Activated CD4-positive, alpha-beta T cell treated with anti-CD3 and anti-CD28 coated beads for 48 hours (primary cell): ENCODE measurements around the gene KNTC1.
"Not testable (repeated sequence)": the region's sequence is repeated elsewhere in the genome, so short reads cannot be mapped to it uniquely, and the experiment has no call there.

Source experiments
- DNase-seq: peaks from one replicate; pipeline ENCODE4 v3.0.0-alpha.2; 2020

The KNTC1 gene

DNA sequence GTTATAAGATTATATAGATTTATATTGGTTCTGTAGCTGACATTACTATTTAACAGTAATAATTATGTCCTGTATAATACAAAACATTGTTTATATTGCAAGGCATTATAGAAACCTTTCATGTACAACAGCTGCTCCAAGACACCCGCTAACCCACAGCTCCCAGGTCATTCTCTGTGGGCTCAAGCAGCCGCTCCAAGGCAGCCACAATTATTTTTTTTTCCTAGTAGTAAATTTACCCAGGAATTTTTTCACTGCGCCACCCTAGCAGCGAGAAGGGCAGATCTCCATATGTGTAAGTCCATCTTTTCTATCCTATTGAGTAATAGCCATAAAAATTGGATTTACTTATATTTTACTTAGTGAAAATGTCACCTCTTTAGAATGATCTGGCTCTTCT, 36.3 kb downstream of the KNTC1 start:
- DNase-seq, result no peak

DNA sequence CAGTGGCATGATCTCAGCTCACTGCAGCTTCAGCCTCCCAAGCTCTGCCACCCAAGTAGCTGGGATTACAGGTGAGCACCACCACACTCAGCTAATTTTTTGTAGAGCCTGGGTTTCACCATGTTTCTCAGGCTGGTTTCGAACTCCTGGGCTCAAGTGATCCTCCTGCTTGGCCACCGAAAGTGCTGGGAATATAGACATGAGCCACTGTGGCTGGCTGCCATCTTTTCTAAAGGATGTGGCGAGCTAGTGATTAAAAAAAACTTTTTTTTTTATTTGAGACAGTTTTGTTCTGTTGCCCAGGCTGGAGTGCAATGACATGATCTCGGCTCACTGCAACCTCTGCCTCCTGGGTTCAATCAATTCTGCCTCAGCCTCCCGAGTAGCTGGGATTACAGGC, 39.8 kb downstream of the KNTC1 start:
- DNase-seq, result not testable (repeated sequence)

DNA sequence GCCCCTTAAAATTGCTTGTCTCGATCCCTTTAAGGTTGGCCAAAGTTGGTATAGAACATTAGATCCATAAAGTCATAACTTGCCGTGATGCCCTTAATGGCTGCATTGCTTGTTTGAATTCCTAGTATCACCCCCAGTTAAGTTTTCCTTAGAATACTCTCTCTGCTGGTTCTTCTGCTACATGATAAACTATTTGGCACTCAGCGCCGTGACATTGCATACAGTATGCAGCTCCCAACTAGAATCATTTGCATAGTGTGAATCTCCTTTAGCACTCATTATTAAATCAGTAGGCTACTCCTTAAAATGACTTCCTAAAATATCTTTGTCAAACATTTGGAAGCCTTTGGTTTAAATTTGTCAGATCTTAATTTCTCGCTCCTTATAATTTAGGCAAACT, 42.2 kb downstream of the KNTC1 start:
- DNase-seq, result no peak

DNA sequence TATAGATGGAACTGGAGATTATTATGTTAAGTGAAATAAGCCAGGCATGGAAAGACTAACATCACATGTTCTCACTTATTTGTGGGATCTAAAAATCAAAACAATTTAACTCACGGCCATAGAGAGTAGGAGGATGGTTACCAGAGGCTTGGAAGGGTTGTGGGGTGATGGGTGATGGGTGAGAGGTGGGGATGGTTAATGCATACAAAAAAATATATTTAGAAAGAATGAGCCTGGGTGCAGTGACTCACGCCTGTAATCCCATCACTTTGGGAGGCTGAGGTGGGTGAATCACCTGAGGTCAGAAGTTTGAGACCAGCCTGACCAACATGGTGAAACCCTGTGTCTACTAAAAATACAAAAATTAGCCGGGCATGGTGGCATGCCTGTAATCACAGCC, 43.0 kb downstream of the KNTC1 start:
- not testable (repeated sequence) for DNase-seq

DNA sequence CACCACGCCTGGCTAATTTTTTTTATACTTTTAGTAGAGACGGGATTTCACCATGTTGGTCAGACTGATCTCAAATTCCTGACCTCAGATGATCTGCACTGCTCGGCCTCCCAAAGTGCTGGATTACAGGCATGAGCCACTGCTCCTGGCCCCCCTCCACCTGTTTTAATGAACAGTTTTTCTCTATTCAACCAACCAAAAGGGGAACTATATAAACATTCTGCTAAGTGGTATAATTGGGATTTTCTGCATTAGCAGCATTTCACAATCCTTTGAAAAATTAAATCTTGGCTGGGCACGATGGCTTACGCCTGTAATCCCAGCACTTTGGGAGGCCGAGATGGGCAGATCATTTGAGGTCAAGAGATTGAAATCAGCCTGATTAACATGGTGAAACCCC, 44.8 kb downstream of the KNTC1 start:
- DNase-seq, result no peak

DNA sequence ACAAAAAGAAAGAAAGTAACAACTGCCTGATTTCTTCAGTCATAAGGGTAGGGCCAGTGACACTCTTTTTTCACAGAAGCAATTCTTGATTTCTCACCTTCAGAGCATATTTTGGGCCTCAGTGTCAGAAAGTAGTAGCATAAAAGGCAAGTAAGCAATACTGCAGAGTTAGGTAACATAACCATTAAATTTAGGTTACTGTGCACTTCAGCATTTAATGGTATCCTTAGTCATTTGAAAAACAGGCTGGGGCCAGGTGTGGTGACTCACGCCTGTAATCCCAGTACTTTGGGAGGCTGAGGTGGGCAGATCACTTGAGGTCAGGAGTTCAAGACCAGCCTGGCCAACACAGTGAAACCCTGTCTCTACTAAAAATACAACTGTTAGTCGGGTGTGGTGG, 56.2 kb downstream of the KNTC1 start:
- not testable (repeated sequence) for DNase-seq

DNA sequence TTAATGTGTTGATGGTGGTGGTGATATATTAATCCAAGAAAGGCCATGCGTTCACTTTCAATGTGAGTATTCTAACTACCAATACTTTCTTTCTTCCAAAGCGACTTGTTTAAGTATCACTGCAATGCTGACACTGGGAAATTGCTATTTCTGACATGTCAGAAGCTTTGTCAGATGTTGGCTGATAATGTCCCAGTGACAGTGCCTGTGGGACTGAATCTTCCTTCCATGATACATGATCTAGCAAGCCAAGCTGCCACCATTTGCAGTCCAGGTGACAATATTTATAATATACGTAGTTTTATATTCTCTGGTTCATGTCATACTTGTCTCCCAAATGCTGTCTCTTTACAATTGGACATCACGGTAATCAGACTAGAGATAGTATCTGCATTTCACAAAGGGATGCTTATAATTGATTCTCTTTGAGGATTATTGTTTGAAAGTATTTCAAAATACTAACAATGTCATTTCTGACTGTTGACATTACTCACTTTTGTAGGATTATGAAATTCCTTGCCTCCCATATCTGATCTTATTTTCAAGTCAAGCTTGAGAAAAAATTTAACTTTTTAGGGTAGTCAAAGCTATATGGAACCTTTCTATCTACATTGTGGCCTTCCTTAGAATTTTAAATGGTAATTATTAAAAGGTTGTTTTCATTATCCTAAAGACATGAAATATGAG, 57.3 kb downstream of the KNTC1 start:
- no peak for DNase-seq

DNA sequence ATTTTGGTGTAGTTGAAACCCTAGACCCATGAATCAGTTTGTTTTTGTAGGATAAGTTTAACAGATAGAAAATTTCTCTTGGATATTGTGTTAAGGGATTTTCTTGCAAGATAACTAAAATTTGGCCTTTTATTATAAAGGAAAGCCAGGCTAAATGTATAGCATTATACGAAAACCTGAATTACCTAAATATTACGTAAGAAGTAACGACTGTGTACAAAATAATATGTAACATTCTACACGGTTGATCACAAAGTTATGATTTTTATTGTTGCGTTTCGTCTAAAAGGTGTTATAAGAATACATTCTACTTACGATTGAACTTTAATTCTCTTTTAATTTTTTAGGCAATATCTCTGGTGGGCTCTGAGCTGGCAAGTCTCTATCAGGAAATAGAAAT, 63.9 kb downstream of the KNTC1 start:
- DNase-seq, result no peak

DNA sequence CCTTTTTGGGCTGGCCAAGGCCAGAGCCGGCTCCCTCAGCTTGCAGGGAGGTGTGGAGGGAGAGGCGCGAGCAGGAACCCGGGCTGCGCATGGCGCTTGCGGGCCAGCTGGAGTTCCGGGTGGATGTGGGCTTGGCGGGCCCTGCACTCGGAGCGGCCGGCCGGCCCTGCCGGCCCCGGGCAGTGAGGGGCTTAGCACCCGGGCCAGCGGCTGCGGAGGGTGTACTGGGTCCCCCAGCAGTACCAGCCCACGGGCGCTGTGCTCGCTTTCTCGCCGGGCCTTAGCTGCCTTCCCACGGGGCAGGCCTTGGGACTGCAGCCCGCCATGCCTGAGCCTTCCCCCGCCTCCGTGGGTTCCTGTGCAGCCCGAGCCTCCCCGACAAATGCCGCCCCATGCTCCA, 64.9 kb downstream of the KNTC1 start:
- DNase-seq, result not testable (repeated sequence)

DNA sequence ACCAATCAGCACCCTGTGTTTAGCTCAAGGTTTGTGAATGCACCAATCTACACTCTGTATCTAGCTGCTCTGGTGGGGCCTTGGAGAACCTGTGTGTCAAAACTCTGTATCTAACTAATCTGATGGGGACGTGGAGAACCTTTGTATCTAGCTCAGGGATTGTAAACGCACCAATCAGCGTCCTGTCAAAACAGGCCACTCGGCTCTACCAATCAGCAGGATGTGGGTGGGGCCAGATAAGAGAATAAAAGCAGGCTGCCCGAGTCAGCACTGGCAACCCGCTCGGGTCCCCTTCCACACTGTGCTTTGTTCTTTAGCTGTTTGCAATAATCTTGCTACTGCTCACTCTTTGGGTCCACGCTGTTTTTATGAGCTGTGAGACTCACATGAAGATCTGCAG, 65.5 kb downstream of the KNTC1 start:
- DNase-seq, result not testable (repeated sequence)

DNA sequence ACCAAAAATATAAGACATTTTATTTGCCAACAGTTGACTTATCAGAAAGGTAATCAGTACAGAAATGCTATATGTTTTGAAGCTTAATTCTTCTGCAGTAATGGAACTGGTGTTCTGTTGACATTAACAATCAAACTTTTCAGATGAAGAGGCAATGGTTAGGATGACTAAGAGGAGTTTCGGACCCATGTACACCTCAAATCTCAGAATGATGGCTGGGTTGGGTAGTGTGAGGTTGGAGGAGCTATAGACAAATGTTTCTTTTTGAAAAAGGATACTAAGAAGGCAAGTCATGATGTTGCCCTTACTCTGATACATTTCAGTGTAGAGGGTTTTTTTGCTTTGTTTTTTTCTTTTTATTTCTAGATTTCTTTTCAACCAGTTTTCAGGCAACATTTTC, 66.9 kb downstream of the KNTC1 start:
- no peak for DNase-seq

DNA sequence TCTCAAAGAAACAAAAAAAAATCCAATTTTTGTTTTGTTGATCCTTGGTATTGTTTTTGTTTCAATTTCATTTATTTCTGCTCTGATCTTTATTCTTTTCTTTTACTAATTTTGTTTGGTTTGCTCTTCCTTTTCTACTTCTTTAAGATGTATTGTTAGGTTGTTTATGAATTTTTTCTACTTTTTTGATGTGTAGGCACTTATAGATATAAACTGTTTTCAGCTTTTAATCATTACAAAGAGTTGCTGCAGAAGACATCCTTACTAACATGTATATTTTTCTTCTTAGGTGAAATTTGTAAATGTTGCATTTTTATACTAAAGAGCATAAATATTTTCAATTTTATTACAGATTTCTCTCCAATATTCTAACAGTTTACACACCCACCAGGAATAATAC, 69.8 kb downstream of the KNTC1 start:
- no peak for DNase-seq

DNA sequence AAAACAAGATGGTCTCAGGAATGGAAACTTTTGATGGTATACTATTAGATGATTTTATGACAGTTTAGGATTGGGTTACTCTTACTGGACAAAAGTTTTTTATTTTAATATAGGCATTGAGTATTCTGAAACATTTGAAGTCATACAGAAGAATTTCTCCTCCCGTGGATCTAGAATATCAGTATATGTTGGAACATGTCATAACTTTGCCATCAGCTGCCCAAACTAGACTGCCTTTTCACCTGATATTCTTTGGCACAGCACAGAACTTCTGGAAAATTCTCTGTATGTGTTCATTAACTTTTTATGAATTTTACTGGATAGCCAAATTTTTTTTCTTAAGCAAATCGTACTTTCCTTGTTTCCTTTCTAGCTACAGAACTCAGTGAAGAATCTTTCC, 75.4 kb downstream of the KNTC1 start:
- no peak for DNase-seq

DNA sequence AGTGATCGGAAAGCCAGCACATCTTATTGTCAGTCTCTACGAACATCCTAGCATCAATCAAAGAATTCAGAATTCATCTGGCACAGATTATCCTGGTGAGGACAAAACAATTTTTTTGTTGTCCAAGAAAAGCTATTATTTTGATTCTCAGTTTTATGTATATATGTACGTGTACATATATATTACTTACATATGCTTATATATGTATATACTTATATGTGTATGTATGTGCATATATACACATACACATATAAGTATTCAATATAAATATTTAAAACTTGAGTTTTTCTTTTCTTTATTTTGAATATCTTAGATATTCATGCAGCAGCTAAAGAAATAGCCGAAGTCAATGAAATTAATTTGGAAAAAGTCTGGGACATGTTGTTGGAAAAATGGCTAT, 77.9 kb downstream of the KNTC1 start:
- DNase-seq, result no peak

DNA sequence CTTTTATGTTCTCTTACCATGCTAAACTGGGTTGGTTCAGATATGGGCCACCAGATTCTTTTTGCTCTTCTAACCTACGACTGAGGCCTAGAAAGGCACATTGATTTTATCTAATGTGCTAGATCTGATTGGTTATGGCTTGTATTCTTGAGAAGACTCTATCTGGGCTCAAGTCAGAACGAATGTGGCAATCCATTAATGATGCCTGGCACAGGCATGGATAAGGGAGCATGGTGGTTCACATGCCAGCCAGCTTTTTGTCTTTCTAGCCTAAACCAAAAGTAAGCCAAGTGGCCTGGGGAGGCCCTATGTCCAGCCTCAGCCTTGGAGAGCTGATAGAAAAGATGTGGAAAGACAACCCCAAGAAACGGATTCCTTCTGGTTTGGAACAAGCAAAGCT, 82.7 kb downstream of the KNTC1 start:
- no peak for DNase-seq

DNA sequence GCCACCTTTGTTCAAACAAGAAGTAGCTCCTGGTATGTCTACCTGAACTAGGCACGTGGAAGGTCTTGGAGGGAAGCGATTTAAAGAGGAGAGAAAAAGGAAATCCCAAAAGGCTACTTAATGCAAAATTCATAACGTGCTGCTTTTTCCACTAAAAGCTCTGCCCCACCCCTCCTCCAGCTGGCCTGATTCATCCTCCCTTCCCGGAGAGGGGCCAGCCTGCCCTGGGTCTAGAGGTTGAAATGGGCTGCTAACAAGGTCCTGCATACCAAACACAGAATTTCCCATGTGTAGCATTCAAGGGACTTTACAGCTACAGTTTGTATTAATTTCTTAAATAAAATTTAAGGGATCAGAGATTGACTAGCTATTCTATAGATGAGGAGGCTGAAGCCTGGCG, 83.2 kb downstream of the KNTC1 start:
- DNase-seq, result no peak

DNA sequence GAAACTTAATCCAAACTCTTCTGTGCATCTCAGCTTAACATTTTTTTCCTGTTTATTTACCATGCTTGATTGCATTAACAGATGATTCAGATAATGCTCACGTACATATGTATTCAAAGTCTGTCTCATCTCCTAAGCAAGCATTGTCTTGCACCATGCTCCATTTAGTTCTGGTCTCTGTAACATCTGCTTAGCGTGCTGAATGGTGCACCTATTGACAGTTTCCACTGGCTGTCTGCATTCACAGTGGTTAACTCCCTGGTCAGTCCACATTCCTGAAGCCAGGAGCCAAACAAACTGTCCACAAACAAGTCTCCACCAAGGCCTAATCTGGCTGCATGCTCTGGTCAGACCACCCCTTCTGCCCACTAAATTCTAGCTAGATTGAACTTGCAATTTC, 83.9 kb downstream of the KNTC1 start:
- DNase-seq, result no peak

DNA sequence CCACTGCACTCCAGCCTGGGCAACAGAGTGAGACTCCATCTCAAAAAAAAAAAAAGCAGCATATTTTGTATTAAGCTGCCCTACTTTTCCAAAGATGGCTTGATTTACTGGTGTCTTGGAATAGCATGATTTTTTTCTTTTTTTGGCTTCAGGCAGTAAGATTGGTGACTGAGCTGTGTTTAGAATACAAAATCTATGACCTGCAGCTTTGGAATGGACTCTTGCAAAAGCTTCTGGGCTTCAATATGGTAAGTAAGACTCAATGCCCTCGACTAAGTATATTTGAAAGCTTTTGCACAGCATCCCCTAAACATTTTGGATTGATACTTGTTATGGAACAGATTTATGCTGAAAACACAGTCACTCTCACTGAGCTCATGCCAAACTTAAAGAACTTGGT, 87.8 kb downstream of the KNTC1 start:
- DNase-seq, result no peak

DNA sequence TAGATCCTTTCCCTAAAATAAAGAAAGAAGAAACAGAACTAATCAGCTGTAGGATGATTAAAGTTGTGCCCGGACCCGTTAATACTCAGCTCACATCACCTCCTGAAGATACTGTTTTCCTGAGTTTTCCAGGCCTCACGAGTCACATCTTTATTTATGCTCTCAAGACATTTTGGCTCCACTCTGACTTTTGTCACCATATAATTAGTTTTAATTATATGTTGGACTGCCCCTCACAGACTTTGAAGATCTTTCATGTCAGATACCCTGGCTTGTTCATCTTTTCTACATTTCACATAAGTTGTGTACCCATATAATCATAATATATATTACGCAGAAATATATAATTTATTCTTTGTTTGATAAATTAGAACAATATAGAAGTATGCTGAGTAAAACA, 88.7 kb downstream of the KNTC1 start:
- DNase-seq, result no peak

DNA sequence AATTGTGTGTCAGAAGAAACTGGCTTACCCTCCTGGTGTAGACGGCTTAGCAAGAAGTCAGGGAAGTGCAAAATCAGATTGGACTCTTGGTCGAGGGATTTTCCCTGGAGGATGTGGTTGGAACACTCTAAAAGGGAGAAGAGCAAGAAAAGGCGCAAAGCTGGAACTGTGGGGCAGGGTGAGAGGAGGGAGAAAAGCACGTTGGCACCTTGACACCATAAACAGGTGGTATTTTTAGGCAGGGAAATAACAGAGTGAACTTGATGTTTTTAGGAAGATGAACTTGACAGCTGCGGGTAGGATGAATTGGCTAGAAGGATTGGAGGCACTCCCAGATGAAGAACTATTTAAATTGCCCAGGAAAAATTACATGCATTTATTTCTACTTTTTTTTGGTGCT, 108.4 kb downstream of the KNTC1 start:
- DNase-seq, result no peak

DNA sequence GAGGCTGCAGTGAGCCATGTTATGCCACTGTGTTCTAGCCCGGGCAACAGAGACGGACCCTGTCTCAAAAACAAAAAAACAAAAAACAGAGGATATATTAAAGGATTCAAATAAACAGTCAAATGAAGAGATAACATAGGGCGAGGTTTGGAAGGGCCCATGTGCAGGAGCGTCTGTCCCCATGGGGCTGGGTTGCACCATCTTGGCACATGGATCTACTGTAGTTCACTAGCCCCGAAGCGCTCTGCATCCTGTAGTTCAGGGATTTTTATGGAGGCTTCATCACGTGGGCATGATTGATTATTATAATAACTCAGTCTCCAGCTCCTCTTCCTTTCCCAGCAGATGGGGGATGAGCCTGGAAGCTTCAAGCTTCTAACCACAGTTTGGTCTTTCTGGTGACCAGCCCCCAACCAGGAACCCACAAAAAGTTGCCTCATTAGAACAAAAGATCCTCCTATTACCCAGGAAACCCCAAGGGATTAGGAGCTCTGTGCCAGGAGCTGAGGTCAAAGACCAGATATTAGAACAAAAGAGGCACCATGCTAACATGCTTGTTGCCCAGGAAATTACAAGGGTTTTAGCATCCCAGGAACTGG, 116.3 kb downstream of the KNTC1 start:
- DNase-seq, result no peak

DNA sequence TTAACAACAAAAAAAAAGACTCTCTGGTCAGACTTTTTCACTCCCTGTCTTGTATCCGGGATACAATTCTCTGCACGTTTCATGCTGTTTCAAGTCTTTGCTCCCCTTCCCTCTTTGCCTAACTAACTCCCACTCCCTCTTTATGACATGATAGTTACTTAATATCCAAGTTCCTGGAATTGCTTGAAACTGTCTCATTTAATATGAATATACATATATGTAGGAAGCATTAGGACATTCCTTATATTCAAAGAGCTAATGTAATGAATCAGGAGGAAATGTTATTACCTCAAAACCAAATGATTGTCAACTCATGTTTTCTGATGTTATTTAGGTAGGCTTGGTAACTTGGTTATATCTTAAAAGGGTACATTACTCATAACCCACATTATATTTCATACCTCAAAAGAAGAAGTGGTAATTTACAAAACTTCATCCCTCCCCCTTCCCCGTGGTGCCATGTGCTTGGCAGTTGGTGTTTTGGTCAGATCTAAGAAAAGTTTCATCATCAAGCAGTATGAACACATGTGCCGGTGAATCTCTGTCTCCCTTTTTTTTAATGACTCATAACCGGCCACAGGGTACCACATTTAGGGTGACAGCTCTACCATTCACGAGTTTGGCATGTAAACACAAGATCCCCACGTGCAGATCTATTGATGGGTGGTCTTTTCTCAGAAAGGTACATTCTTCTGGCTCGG, 119.6 kb downstream of the KNTC1 start:
- DNase-seq, result peak; percentile 72

DNA sequence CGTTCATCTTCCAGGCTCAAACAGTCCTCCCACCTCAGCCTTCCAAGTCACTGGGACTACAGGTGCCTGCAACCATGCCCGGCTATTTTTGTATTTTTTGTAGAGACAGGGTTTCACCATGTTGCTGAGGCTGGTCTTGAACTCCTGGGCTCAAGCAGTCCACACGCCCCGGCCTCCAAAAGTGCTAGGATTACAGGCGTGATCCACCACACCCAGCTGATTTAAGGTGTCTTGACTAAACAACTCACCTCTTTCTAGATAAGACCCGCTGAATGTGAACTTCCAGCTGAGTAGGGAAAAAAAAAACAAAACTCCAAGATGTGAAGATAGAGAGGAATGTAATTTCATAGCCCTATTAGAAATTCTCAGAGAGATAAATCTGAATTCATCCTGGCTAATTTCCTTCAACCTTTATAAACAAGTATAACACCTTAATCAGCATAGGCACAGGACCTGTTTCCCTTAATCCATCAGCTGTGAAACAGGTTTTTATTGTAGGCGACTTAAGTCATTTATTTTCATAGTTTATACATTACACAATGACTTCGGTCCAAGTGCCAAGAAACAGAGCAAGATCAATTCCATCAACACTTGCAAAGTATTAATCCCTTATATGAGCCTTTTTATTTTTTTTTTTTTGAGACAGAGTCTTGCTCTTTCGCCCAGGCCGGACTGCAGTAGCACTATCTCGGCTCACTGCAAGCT, 124.6 kb downstream of the KNTC1 start:
- no peak for DNase-seq

DNA sequence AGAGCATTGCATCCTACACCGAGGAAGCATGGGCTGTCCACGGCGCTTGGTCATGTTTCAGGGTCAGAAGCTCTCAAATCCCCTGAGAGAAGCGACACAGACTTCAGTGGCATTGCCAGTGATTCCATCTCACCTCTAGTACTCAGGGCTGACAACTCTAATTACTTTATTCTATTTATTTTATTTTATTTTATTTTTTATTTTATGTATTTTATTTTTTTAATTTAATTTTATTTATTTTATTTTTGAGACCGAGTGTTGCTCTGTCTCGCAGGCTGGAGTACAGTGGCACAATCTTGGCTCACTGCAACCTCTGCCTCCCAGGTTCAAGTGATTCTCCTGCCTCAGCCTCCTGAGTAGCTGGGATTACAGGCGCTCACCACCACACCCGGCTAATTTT, 126.2 kb downstream of the KNTC1 start:
- not testable (repeated sequence) for DNase-seq
